ENCODE measurements around the gene TNRC18.
"Not testable (repeated sequence)": the region's sequence is repeated elsewhere in the genome, so short reads cannot be mapped to it uniquely, and the experiment has no call there.

TNRC18 gene

GRCh38 chr7:5315761-5316160 is 107.9 kb downstream of the TNRC18 start:
- DNase-seq (ENCODE audit: low spot score), result no peak

- no peak for DNase-seq (ENCODE audit: low spot score)
Measured at GRCh38 chr7:5314864-5315263, 108.8 kb downstream of the TNRC18 start.

- not testable (repeated sequence) for DNase-seq (ENCODE audit: low spot score)
Measured at GRCh38 chr7:5313076-5313885, 110.4 kb downstream of the TNRC18 start.

GRCh38 chr7:5312276-5313070 is 111.2 kb downstream of the TNRC18 start:
- DNase-seq (ENCODE audit: low spot score), result not testable (repeated sequence)

GRCh38 chr7:5310822-5311405 is 112.7 kb downstream of the TNRC18 start:
- no peak for DNase-seq (ENCODE audit: low spot score)

- DNase-seq (ENCODE audit: low spot score), result no peak
Measured at GRCh38 chr7:5309146-5309545, 114.5 kb downstream of the TNRC18 start.

- DNase-seq (ENCODE audit: low spot score), result not testable (repeated sequence)
Measured at GRCh38 chr7:5307221-5308142, 116.2 kb downstream of the TNRC18 start.

- DNase-seq (ENCODE audit: low spot score), result not testable (repeated sequence)
Measured at GRCh38 chr7:5305050-5305449, 118.6 kb downstream of the TNRC18 start.

GRCh38 chr7:5303591-5304505 is 119.8 kb downstream of the TNRC18 start:
- DNase-seq (ENCODE audit: low spot score), result no peak

GRCh38 chr7:5303061-5303460 is 120.6 kb downstream of the TNRC18 start:
- no peak for DNase-seq (ENCODE audit: low spot score)

GRCh38 chr7:5302577-5302976 is 121.1 kb downstream of the TNRC18 start:
- DNase-seq (ENCODE audit: low spot score), result no peak

GRCh38 chr7:5300366-5300765 is 123.3 kb downstream of the TNRC18 start:
- DNase-seq (ENCODE audit: low spot score), result no peak

- no peak for DNase-seq (ENCODE audit: low spot score)
Measured at GRCh38 chr7:5296611-5297226, 126.9 kb downstream of the TNRC18 start.

- no peak for DNase-seq (ENCODE audit: low spot score)
Measured at GRCh38 chr7:5296015-5296610, 127.5 kb downstream of the TNRC18 start.

GRCh38 chr7:5295039-5296014 is 128.3 kb downstream of the TNRC18 start:
- DNase-seq (ENCODE audit: low spot score), result no peak

- no peak for DNase-seq (ENCODE audit: low spot score)
Measured at GRCh38 chr7:5294169-5294987, 129.3 kb downstream of the TNRC18 start.

GRCh38 chr7:5291711-5292335 is 131.8 kb downstream of the TNRC18 start:
- not testable (repeated sequence) for DNase-seq (ENCODE audit: low spot score)

Data from globus pallidus (tissue), 1 donor.